OCI-LY3 (cell line): ENCODE data around the gene ACSF2.

ENCODE experiments used
- H2AFZ ChIP-seq: fragments of 200-600, 300-600 bp; shearing (Covaris generic); 2 replicates; pipeline ENCODE4 v1.6.0; 2014; ENCODE audit warnings: antibody characterized with exemption, low read depth, low read length
- H3K27ac ChIP-seq: fragments of 200-600, 300-600 bp; sonication (generic); 2 replicates; pipeline ENCODE4 v1.5.1; 2014; ENCODE audit warnings: mild to moderate bottlenecking, low read length, moderate library complexity, mixed read lengths
- H3K27me3 ChIP-seq: fragments of 200-600, 300-600 bp; sonication (generic); 2 replicates; pipeline ENCODE4 v1.6.1; 2014; ENCODE audit warnings: low read depth, low read length, mixed read lengths
- H3K36me3 ChIP-seq: fragments of 200-600, 300-600 bp; sonication (generic); replicated peaks from 2 replicates; pipeline ENCODE3; 2014; ENCODE audit warnings: low read depth, low read length, mixed read lengths
- H3K4me1 ChIP-seq: fragments of 300-600, 200-600 bp; sonication (generic); 2 replicates; pipeline ENCODE4 v1.6.1; 2014; ENCODE audit warnings: low read length, mixed read lengths
- H3K4me2 ChIP-seq: fragments of 200-600, 300-600 bp; sonication (generic); 2 replicates; pipeline ENCODE4 v1.6.1; 2014; ENCODE audit warnings: low read length, mixed read lengths
- H3K4me3 ChIP-seq: fragments of 300-600, 200-600 bp; sonication (generic); 2 replicates; pipeline ENCODE4 v1.5.1; 2014; ENCODE audit warnings: antibody characterized with exemption, mild to moderate bottlenecking, low read length, moderate library complexity
- H3K79me2 ChIP-seq: fragments of 300-600, 200-600 bp; shearing (Covaris generic); 2 replicates; pipeline ENCODE4 v1.6.1; 2014; ENCODE audit warnings: mild to moderate bottlenecking, low read length, mixed read lengths
- H3K9ac ChIP-seq: fragments of 300-600, 200-600 bp; shearing (Covaris generic); 2 replicates; pipeline ENCODE4 v1.6.0; 2014; ENCODE audit warnings: mild to moderate bottlenecking, low read length, moderate library complexity
- H3K9me3 ChIP-seq: fragments of 200-600, 300-600 bp; shearing (Covaris generic); 2 replicates; pipeline ENCODE4 v1.6.1; 2014; ENCODE audit warnings: low read length, mixed read lengths; ENCODE audit not compliant: insufficient read depth
- H4K20me1 ChIP-seq: fragments of 200-600, 300-600 bp; sonication (generic); 2 replicates; pipeline ENCODE4 v1.6.1; 2016; ENCODE audit warnings: low read length, mixed read lengths; ENCODE audit not compliant: insufficient read depth
- CTCF ChIP-seq: fragments of 200-600, 300-600 bp; sonication (generic); IDR thresholded peaks from 2 replicates; pipeline ENCODE4 v1.5.1; 2014; ENCODE audit warnings: antibody characterized with exemption, low read length, low read depth
- EZH2phosphoT487 ChIP-seq: fragments of 200-600 bp; shearing (Covaris generic); IDR thresholded peaks from 2 replicates; pipeline ENCODE4 v1.6.1; 2018; ENCODE audit warnings: antibody characterized with exemption, mixed run types, low read depth

The ACSF2 gene

GRCh38 chr17:50467855-50468303 lies 41.9 kb downstream of the ACSF2 start:
- Histone ChIP-seq H3K79me2 (no peaks in the 10 kb centered on the region), H3K4me3 (no peak overlapping the region), H3K27ac (no peak overlapping the region), H3K36me3 (no peaks in the 10 kb centered on the region), H3K4me1 (peaks cover 7% of the 10 kb centered on the region; the same call in 1 of the 2 replicates), H4K20me1 (no peaks in the 10 kb centered on the region), H3K27me3 (no peaks in the 10 kb centered on the region), H3K9ac (no peak overlapping the region), H2AFZ (no peak overlapping the region), H3K4me2 (no peak overlapping the region), H3K9me3 (no peaks in the 10 kb centered on the region)
- TF ChIP-seq EZH2phosphoT487 (no peak), CTCF (no peak)

- no peak within 1 kb of the TSS for H2AFZ ChIP-seq
- H3K27ac ChIP-seq = no peak within 1 kb of the TSS
- H3K36me3 ChIP-seq = no peaks in the 10 kb centered on the region
- H3K27me3 ChIP-seq = no peaks in the 10 kb centered on the region
- no peak within 1 kb of the TSS for H3K4me2 ChIP-seq
- H3K4me1 ChIP-seq = peaks cover 7% of the 10 kb centered on the region; the same call in 1 of the 2 replicates
- no peaks in the 10 kb centered on the region for H3K9me3 ChIP-seq
- no peaks in the 10 kb centered on the region for H4K20me1 ChIP-seq
- TF ChIP-seq CTCF (no peak), EZH2phosphoT487 (no peak)
- H3K9ac ChIP-seq = no peak within 1 kb of the TSS
- no peaks in the 10 kb centered on the region for H3K79me2 ChIP-seq
- H3K4me3 ChIP-seq = no peak within 1 kb of the TSS
Observed at GRCh38 chr17:50468304-50469207, 42.5 kb downstream of the ACSF2 start, which contains the start of gene CHAD. Gene CHAD, minus strand, starts transcription at chr17:50468880. Its CDS starts 67 bp downstream, at chr17:50468813.

- Histone ChIP-seq H3K27ac (no peak overlapping the region), H3K4me2 (no peak overlapping the region), H3K27me3 (no peaks in the 10 kb centered on the region), H2AFZ (no peak overlapping the region), H3K9me3 (no peaks in the 10 kb centered on the region), H3K79me2 (no peaks in the 10 kb centered on the region), H4K20me1 (no peaks in the 10 kb centered on the region), H3K36me3 (no peaks in the 10 kb centered on the region), H3K9ac (no peak overlapping the region), H3K4me1 (peaks cover 6% of the 10 kb centered on the region; the same call in 1 of the 2 replicates), H3K4me3 (no peak overlapping the region)
- TF ChIP-seq EZH2phosphoT487 (no peak), CTCF (no peak)
Observed at GRCh38 chr17:50469208-50469605, 43.2 kb downstream of the ACSF2 start.

- TF ChIP-seq EZH2phosphoT487 (no peak), CTCF (no peak)
- H3K9me3 ChIP-seq = no peaks in the 10 kb centered on the region
- no peak overlapping the region for H2AFZ ChIP-seq
- no peak overlapping the region for H3K27ac ChIP-seq
- no peaks in the 10 kb centered on the region for H3K36me3 ChIP-seq
- no peak overlapping the region for H3K9ac ChIP-seq
- H4K20me1 ChIP-seq = no peaks in the 10 kb centered on the region
- no peaks in the 10 kb centered on the region for H3K79me2 ChIP-seq
- H3K4me3 ChIP-seq = no peak overlapping the region
- H3K27me3 ChIP-seq = no peaks in the 10 kb centered on the region
- H3K4me1 ChIP-seq = no peaks in the 10 kb centered on the region; the same call in 1 of the 2 replicates
- no peak overlapping the region for H3K4me2 ChIP-seq
Observed at GRCh38 chr17:50469671-50470305, 43.8 kb downstream of the ACSF2 start.
